NCI-H146 treated with DMSO at 0.1 percent for 48 hours (cell line): ENCODE data around the gene MCRS1.
"Not testable (repeated sequence)": the region's sequence is repeated elsewhere in the genome, so short reads cannot be mapped to it uniquely, and the experiment has no call there.

ENCODE experiments used
- DNase-seq: peaks from one replicate; lab custom pipeline; 2025; ENCODE audit not compliant: unreplicated experiment; lab: John Stamatoyannopoulos, UW

Gene MCRS1

GRCh38 chr12:49541911-49542505 is 25.9 kb downstream of the MCRS1 start:
- no peak for DNase-seq

- no peak for DNase-seq
Measured at GRCh38 chr12:49541140-49541861, 26.6 kb downstream of the MCRS1 start.

GRCh38 chr12:49540229-49541139 is 27.5 kb downstream of the MCRS1 start:
- no peak for DNase-seq

- DNase-seq = no peak
Measured at GRCh38 chr12:49539406-49540228, 28.3 kb downstream of the MCRS1 start.

- DNase-seq = peak; percentile 78
Measured at GRCh38 chr12:49538510-49539403, 29.2 kb downstream of the MCRS1 start, which contains the start of gene KCNH3. Gene KCNH3, plus strand, starts transcription at chr12:49539030. Its CDS starts 387 bp downstream, at chr12:49539417.

GRCh38 chr12:49537752-49538509 is 30.0 kb downstream of the MCRS1 start:
- no peak for DNase-seq

GRCh38 chr12:49537231-49537751 is 30.7 kb downstream of the MCRS1 start:
- no peak for DNase-seq

GRCh38 chr12:49536526-49537071 is 31.3 kb downstream of the MCRS1 start:
- DNase-seq = no peak

- no peak for DNase-seq
Measured at GRCh38 chr12:49535921-49536525, 31.9 kb downstream of the MCRS1 start.

GRCh38 chr12:49534731-49535278 is 33.1 kb downstream of the MCRS1 start:
- DNase-seq = no peak

GRCh38 chr12:49534122-49534521 is 33.8 kb downstream of the MCRS1 start:
- DNase-seq = not testable (repeated sequence)

GRCh38 chr12:49533331-49533730 is 34.6 kb downstream of the MCRS1 start:
- DNase-seq = peak; percentile 96

GRCh38 chr12:49531745-49532144 is 36.2 kb downstream of the MCRS1 start:
- no peak for DNase-seq

- DNase-seq = no peak
Measured at GRCh38 chr12:49529414-49529813, 38.5 kb downstream of the MCRS1 start.

GRCh38 chr12:49527361-49528130 is 40.4 kb downstream of the MCRS1 start:
- DNase-seq = no peak

- DNase-seq = no peak
Measured at GRCh38 chr12:49525942-49526341, 42.0 kb downstream of the MCRS1 start.
